Activated CD8-positive, alpha-beta memory T cell treated with anti-CD3 and anti-CD28 coated beads for 36 hours (primary cell): ENCODE results near the gene EXOC6B. TPM values are rescaled to one million over a fixed set of nuclear protein-coding genes. Genes with fewer than 3 reads are reported as not detected.
"Not testable (repeated sequence)": the region's sequence is repeated elsewhere in the genome, so short reads cannot be mapped to it uniquely, and the experiment has no call there.

Experiments
- CTCF ChIA-PET: fragments of 350-600 bp; sonication (Branson Sonifier 250); formaldehyde crosslinking; loops from one replicate; lab custom pipeline; 2021; ENCODE audit warnings: antibody characterized with exemption; lab: Charles Lee
- POLR2A ChIA-PET: fragments of 350-600 bp; sonication (Branson Sonifier 250); formaldehyde crosslinking; loops from one replicate; lab custom pipeline; 2021; ENCODE audit warnings: antibody characterized with exemption; lab: Charles Lee
- total RNA-seq, 2 experiments: library from RNA; stranded (reverse); gene quantifications; one replicate each; pipeline ENCODE4 v1.2.3, GENCODE V29; 2021

The EXOC6B gene
- total RNA-seq, 2 experiments from 2014 or later, result 7.0 to 7.8 TPM

DNA sequence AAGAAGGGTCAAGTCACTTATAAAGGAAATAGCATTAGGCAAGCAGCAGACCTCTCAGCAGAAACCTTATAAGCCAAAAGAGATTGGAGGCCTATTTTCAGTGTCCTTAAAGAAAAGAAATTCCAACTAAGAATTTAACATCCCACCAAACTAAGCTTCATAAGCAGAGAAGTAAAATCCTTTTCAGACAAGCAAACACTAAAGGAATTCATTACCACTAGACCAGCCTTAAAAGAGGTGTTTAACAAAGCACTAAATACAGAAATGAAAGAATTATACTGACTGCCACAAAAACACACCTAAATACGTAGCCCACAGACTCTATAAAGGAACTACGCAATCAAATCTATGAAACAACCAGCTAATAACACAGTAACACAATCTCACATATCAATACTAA lies 160.4 kb downstream of the EXOC6B start:
- POLR2A ChIA-PET, result no interaction called here
- CTCF ChIA-PET, result no interaction called here

DNA sequence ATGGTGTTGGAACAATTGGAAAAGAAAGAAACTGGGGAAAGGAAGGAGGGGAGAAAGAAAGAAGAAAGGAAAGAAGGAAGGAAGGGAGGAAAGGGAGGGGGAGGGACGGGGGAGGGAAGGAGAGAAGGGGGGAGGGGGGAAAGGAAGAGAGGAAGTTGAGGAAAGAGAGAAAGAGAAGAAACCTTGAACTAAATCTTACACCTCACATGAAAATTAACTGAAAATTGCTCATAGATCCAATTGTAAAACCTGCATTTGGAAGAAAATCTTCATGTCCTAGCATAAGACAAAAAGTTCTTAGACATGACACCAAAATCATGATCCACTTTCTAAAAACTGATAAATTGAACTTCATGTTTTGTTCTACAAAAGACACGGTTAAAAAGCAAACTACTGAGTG lies 163.8 kb downstream of the EXOC6B start:
- POLR2A ChIA-PET, result no interaction called here

DNA sequence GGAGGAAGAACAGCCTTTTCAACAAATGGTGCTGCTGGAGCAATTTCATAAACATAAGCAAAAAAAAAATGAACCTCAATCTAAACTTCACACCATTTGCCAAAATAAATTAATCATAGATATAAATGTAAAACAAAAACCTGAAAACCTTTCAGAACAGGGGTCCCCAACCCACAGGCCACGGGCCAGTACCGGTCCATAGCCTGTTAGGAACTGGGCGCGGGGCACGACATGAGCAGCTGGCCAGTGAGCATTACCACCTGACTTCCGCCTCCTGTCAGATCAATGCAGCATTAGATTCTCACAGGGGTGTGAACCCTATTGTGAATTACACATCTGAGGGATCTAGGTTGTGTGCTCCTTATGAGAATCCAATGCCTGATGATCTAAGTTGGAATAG lies 176.0 kb downstream of the EXOC6B start:
- ChIA-PET CTCF (no interaction called here), POLR2A (no interaction called here)

More for the DNA sequence above, 163.8 kb downstream of the EXOC6B start:
- CTCF ChIA-PET, result no interaction called here

DNA sequence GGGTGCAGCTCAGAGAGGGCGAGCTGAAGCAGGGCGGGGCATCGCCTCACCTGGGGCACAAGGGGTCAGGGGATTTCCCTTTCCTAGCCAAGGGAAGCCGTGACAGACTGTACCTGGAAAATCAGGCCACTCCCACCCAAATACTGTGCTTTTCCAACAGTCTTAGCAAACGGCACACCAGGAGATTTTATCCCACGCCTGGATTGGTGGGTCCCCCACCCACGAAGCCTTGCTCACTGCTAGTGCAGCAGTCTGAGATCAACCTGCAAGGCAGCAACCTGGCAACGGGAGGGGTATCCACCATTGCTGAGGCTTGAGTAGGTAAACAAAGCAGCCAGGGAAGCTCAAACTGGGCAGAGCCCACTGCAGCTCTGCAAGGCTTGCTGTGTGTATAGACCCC lies 184.6 kb downstream of the EXOC6B start:
- CTCF ChIA-PET, POLR2A ChIA-PET: not testable (repeated sequence)

DNA sequence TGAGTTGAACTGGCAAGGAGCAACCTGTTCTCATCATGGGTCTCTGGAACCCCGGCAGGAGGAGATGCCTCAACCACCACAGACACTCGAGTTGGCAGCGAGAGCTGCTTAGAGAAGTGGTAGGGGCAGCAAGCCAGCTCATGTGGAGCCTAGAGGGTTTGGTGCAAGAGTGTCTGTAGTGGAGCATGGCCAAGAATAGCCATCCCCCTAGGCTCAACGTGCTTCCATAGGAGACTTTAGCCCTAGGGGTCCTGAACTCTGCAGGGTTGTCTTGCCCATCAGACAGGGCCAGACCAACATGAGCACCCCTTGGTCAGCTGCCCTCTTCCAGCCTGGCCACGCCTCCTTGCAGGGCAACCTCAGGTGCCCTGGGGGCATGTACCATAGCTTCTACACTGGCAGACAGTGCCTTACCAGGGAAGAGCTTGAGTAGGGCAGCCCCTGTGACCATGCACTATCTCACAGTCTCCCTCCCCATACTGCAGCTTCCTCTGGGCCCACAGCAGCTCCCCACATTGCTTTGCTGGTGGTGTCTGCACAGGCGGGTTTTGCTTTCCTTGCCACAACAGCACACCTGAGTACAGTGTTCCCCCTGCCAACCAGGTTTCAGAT lies 187.1 kb downstream of the EXOC6B start:
- POLR2A ChIA-PET, result no interaction called here
- CTCF ChIA-PET, result no interaction called here

DNA sequence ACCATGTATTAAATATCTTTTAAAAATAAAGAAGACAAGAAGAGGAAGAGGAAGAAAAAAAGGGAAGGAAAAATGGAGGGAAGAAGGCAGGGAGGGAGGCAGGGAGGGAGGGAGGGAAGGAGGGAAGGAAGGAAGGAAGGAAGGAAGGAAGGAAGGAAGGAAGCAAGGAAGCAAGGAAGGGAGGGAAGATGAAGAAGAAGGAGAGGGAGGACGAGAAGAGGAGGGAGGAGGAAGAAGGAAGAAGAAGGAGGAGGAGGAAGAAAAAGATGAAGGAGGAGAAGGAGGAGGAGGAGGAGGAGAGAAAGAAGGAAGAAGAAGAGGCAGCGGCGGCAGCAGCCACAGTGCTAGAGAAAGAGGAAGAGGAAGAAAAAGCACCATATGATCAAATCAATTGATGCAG lies 189.6 kb downstream of the EXOC6B start:
- POLR2A ChIA-PET, result no interaction called here
- CTCF ChIA-PET, result no interaction called here

DNA sequence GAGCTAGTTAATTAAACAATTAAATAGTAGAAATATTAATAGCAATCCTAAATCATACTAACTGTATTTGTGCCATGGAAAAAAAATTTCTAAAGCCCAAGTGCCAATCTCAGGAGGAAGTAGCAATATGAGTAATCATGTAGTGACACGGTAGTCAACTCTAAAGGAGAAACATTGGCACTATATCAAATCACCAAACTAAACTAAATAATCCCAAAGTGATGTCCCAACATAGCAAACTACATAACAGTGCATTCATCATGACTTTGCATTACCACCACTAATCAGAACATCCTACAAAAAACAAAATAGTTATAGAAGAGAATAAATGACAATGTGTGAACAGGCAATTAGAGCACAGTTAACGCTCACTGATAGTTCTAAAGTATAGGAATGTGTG lies 195.1 kb downstream of the EXOC6B start:
- ChIA-PET POLR2A (no interaction called here), CTCF (no interaction called here)

DNA sequence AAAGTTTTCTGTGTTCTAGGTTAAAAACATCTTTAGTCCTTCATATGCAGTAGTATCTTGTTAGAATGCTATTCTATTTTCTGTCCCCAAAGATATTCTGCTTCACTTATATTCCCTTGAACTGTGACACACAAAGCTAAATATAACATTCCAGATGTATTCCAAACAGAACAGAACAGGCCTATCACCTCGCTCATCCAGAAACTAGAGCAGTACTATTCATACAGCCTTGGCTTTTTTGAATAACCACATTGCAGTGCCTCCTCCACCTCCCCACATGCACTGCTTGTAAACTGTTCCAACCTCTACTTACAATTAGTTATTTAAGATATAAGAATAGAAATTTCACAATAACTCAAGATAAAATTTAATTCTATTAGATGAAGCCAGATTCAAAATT lies 196.8 kb downstream of the EXOC6B start:
- ChIA-PET CTCF (no interaction called here), POLR2A (no interaction called here)

DNA sequence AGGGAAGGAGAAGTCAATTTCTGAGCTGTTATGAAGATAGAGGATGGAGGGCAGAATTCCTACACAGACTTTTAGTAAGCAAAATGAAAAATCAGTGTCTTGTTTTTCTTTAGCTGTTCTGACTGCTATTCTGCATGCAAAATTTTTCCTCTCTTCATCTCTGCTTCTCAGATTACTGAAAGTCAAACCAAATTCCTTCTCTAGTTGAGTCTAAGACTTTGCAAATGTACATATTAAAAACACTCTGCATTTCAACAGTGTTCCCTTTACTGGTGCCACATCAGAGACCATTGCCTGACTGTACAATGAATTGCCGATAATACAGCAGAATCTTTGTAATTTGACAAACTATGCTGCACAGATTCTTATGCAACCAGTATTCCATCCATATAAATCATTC lies 198.8 kb downstream of the EXOC6B start:
- ChIA-PET POLR2A (no interaction called here), CTCF (interaction anchor here (0.6 kb wide), 1 partner anchor 12 kb away, joined by 7 read pairs; no protein-coding TSS in a partner anchor)

DNA sequence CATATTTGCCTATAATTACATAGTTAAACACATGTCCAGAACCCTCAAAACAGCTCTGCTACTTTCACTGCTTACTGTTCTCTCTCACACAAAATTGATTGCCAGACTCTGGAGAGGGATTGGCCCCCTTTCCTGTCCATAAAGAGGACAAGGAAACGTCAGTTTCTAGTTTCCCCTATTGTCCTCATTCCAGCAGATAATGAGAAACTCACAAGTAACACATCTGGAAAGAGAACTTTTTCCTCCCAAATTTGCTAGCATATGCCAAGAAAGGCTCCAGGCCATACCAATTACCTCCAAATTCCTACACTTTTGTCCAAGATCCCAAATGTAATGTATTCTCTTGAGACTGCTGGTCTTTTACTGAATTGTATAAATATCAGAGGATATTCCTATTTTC lies 200.5 kb downstream of the EXOC6B start:
- POLR2A ChIA-PET, result no interaction called here
- CTCF ChIA-PET, result no interaction called here

DNA sequence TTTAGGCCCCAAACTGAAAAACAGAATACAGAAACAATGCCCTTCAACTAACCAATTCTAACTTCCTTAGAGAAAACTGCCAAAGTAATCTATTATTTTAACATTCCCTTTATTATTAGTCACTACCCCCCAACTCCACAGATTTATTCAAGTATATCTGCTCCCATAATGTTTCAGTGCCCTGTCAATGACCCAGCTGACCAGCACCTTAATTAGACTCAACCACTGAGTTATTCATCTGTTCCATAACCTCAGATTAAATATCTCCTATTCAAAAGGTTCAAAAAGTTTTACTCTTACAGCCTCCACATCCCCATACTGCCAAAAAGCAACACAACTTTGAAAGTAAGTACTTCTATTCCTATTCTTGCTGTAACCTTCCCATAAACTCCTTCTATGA lies 202.4 kb downstream of the EXOC6B start:
- POLR2A ChIA-PET, result no interaction called here
- CTCF ChIA-PET, result no interaction called here

DNA sequence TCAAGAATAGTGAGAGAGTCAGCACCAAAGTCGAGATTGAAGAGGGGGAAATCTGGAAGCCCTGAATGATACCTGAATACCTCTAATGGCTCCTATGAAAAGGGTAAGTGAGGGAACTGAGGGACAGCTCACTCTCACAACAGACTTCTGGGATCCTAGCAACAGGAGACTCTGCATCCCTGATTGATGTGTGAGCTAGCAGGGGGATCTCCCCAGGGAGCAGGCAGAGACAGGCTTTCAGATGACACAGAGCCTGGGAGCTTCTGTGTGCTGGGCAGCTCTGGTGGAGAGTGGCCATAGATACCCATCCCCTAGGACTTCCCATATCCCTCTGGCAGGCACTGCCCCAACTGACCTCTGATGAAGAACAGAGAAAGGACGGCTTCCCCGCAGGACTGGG lies 206.2 kb downstream of the EXOC6B start:
- CTCF ChIA-PET, result no interaction called here
- POLR2A ChIA-PET, result interaction anchor here (0.6 kb wide), 1 partner anchor 50 kb away, joined by 4 read pairs; no protein-coding TSS in a partner anchor

DNA sequence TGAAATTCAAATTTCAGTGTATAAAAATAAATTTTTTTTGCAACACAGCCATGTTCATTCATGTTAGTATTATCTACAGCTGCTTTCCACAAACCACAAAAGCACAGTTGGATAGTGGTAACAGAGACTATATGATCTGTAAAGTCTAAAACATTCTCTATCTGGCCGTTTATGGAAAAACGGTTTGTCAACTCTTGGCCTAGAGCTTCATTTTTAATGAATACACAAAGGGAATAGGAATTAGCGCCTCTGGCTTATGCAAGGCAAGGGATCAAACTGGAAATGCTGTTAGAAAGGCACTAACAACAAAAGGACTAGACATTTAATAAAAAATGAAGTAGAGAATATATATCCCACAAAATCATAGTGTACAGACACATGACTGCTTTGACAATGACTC lies 211.9 kb downstream of the EXOC6B start:
- POLR2A ChIA-PET, result no interaction called here
- CTCF ChIA-PET, result interaction anchor here (0.7 kb wide), 1 partner anchor 9 kb away, joined by 3 read pairs; no protein-coding TSS in a partner anchor

DNA sequence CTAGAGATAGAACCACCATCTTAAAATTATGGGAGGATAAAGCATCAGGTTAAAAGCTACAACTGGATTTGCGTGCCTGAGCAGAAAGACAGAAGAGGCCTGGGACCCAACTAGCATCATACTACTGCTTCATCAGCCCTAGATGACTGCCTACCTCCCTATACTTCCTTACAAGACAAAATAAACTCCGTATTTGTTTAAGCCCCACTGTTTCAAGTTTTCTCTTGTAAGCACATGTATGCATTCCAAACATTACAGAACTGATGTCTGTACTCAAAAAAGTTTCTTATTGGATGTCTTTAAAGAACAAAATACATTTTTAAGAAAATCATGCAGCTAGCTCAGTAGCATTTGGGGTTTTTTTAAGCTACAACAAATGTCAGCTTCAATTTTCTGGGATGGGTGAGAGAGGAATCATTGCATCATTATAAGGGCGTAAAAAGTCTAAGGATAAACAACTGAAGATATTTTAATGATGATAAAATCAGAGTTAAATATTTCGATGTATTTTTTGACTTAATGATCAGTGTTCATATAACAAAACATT lies 213.1 kb downstream of the EXOC6B start:
- ChIA-PET POLR2A (no interaction called here), CTCF (no interaction called here)

DNA sequence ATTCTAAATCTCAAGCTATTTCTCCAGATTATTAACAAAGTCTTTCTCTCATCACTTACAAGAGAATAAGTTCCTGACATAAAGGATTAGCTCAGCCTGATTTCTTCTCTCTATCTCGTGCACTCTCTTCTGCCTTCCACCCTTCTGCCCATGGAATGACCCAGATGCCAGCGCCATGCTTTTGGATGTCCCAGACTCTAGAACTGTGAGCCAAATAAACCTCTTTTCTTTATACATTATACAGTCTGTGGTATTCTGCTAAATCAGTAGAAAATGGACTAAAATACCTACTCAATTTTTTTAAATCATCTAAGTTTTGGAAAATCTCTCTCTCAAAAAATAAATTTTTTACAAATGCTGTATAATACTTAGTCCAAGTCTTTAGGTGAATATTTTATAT lies 218.6 kb downstream of the EXOC6B start:
- ChIA-PET POLR2A (no interaction called here), CTCF (no interaction called here)

DNA sequence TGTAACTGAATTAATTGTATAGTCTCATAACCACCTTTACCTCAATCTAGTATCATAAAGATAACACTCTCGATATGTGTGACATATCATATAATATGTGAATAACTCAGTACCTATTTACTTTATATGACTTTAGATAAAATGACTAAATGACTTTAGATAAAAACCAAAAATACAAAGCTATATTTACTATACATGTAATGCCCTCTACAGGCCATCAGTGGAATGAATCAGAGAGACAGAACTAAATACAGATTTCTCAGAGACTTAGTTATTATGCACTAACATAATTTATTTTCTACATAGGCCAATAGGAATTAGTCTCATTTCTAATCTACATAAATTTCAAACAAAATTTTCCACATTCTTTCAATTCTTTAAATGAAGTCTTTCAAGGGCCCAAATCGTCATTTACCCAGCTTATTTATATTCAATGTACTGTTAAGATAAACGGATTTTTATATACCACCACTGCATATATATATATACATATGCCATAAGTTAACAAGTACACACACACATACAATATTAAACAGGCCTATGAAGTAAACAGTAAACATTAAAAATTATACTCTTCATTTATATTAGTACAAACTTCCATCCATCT lies 219.9 kb downstream of the EXOC6B start:
- CTCF ChIA-PET, result interaction anchor here (0.8 to 1.0 kb wide), 2 partner anchors 8 to 139 kb away, joined by 3 to 4 read pairs; no protein-coding TSS in a partner anchor
- POLR2A ChIA-PET, result no interaction called here

DNA sequence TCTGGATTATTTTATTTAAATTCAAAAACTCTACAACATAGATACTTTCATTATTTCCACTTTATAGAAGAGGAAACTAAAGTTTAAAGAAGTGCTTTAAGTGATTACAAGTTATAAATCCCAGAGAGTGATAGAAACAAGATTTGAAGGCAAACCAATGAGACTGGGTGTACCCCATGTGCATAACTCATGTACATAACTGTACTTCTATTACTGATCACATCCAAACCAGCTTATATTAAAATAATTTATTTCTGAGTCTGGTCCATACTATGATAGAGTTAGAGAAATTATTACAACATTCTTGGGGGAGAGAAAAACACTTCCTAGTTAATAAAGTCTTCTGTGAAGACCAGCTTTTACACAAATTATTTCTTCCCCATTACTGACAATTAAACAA lies 221.4 kb downstream of the EXOC6B start:
- CTCF ChIA-PET, result no interaction called here
- POLR2A ChIA-PET, result no interaction called here

DNA sequence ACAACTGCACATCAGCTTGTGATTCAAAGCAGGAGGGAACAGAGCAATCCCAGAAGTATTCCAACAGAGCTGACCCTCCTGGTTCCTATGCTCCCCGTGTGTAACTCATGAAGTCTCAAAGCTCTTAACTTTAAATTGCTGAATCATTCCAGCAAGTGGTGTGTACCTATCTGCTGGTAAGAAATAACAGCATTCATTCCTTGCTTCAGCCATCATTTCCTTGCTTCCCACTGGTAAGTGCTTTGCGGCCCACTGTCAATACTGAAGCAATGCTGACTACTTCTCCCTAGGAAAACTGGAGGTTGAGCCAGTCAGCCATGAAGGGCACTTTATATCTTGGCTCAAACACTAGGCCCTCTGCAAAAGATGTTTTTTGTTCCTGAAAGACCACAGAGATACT lies 222.4 kb downstream of the EXOC6B start:
- POLR2A ChIA-PET, result no interaction called here
- CTCF ChIA-PET, result no interaction called here

DNA sequence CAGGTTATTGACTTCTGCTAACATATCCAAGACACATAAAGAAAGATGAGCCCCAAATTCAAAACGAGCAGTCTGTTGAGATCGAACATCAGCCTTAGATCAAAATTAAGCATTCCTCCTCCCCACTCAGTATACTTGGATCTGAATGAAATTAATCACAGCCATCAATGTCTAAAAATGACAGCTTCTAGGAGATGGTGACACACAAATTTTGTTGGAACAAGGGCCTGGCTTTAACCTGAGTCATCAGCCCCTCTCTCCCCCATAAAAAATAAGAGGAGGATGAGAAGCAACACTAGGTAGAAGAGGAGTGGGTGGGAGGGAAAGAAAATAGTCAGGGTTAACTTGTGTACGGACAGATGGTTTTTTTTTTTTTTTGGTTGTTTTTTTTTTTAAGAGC lies 223.1 kb downstream of the EXOC6B start:
- ChIA-PET CTCF (no interaction called here), POLR2A (no interaction called here)

DNA sequence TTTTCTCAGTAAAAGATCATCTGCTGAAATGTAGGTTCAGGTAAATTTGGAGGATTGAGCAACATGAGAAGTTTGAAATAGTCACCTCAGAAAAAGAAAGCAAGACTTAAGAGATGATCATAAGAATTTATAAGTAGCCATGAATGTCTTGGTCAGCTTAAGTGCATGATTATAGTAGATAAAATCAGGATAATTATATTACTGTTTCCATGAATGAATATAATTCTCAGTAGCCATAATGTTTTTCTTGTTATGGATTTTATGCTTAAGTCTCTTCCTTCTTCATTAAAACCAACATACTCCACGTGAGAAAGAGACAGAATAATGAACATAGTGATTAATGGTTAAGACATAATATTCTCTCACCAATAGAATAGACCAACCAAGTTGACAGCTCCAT lies 223.7 kb downstream of the EXOC6B start:
- CTCF ChIA-PET, result no interaction called here
- POLR2A ChIA-PET, result no interaction called here

DNA sequence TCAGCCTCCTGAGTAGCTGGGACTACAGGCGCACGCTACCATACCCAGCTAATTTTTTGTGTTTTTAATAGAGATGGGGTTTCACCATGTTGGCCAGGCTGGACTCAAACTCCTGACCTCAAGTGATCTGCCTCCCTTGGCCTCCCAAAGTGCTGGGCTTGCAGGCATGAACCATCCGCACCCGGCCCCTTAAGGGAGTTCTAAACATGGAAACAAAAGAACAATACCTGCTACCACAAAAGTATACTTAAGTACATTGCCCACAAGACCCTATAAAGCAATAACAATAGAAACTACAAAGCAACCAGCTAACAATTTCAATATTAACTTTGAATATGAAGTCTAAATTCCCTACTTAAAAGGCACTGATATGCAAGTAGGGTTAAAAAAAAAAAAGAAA lies 242.0 kb downstream of the EXOC6B start:
- POLR2A ChIA-PET, CTCF ChIA-PET: not testable (repeated sequence)
